Inferior parietal cortex (tissue), 1 donor: ENCODE results near the gene POLR3A.

ENCODE experiments used
- DNase-seq: peaks from one replicate; pipeline ENCODE4 v3.0.0-alpha.2; 2016; ENCODE audit errors: extremely low spot score

POLR3A gene

DNA sequence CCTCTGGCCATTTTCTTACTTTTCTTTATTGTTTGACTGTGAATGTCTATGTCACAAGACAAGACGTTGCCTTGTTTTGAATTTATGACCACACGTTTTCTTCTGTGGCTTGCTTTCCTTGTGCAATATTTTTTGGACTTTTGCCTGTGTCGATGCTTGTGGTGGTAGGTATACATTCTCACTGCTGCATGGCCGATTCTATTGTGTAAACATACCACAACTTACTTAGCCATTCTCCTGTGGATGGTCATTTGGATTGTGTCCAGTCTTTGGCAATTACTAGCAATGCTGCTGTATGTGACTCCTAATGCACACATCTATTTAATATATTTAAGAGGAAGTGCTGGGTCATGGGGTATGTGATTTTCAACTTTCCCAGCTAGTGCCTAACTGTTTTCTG lies 84.8 kb downstream of the POLR3A start:
- no peak for DNase-seq

DNA sequence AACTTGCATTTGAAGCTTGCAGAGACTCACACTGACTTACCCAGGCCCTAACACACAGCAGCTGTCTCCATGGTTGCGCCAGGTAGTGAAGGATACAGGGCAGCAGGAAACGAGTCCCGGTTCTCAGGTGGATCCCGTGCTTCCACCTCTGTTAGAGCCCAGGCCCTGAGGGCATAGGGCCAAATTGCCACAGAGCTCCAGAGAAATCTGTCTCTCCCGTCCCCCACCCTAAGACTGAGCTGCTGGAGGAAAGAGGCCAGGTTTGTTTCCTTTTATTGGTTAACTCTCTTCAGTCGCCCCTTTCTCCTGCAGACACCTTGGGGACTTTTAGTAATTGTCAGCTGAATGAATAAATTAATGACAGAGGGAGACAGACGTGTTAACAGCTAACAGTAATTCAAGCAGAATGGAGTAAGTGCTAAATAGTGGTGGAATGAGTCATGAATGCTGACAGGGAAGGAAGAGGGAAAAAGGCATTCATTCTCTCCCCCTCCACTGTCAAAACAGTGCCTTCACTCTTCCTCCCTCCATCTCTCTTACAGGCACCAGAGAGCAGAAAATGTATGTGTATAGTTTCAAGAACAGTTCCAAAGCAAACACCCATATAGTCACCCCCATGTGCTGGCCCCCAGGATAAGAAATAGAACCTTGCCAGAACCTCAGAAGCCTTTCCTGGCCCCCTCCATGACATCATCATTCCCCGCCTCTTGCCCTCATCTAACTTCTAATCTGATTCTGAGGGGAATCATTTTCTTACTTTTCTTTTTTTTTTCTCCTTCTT lies 86.0 kb downstream of the POLR3A start:
- DNase-seq, result no peak

DNA sequence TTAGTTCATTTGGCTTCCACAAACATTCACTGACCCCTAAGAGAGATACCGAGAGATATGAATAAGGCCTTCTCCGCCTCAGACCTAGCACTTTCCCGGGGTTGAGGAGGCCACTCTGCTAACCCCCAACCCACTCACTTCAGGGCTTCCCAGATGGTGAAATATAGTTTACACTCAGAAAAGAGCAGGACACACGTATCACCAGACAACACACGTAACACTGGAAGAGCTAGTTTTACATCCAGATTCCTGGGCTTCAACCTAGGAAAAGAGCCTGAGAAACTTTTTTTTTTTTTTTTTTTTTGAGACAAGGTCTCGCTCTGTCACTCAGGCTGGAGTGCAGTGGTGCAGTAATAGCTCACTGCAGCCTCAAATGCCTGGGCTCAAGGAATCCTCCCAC lies 87.5 kb downstream of the POLR3A start:
- DNase-seq, result no peak

DNA sequence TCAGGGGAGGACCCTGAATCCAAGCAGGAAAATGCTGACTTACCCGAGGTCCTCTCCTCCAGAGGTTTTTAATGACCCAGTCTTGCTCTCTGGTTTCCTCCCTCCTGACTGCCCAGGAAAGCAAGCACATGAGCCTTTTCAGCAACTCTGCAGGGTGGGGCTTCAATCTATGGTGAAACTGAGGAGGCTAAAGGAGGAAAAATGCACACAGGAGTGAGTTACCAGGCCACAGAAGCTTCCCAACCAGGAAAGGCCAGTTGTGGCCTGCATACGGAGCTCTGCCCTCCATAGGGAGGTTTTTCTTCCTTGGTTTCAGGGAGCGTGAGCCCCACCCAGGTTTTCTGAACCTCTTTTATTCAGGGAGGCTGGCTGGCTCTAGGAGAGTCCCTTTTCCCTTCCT lies 88.7 kb downstream of the POLR3A start:
- no peak for DNase-seq

DNA sequence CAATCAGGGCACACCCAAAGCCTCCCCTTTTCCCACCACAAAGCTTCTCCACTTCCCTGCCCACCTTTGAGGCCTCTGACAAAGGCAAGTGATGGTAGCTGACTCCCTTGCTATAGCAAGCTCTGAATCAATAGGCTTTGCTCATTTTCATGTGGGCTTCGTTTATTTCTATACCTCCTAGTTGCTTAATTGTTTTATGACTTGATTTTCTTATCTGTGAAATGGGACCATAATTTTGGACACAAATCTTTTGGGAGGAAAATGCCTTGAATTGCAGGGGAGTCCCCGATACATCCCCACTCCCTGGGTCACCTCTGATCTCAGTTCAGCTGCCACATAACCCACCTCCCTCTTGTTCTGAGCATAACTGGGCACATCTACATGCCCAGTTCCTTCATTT lies 89.1 kb downstream of the POLR3A start:
- no peak for DNase-seq

DNA sequence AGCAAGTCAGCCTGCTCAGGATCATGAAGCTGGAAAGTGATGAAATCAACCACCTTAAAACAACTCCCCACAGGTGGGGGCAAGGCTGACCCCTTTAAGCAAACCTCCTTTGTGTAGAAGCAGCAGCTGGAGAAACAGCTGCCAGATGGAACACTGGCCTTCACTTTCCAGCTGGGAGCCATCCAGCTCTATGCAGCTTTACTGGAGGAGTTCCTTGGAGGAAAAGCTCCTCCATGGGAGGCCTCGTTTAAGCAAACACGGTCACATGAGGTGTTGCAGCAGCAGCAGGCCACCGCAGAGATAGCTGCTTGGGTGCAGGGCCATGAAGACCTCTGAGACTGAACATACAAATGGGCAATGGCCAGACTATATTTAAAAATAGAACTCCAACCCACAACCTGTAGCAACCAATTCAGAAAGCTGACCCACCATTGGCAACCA lies 89.7 kb downstream of the POLR3A start:
- no peak for DNase-seq

DNA sequence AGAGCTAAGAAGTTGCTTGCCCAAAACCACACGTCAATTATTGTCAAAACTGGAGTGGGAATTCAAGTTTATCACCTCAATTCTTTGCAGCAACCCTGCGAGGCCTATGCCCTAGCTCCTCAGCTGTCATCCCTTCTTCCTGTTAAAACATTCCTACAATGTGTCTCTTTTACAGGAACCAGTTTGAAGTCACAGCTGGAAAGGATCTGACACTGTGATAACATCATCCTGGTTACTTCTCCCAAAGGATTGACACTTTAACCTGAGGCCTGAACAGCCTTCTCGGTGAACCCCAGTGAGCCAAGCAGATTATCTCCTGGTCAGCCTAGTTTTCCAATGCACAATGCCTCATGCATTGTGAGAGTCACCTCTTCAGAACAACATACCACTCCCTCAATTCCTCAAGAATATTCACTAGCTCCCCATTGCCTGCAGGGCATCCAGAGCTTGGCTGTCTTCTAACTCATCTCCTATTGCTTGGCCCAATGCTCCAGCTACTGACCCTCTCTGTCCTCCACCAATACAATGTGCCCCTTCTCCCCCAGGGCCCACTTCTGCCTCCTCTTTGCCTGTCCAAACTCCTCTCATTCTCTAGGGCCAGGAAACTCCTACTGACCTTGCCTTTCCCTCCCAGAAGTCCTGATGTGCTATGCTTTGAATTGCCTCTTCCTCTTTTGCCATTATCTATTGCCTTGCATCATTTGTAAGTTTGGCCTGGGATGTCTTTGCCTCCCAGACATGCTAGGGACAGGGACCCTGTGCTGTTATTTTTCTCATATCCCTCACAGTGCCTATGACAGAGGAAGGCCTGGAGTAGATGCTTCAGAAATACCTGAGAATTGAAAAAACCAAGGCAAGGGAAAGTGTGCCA lies 92.4 kb downstream of the POLR3A start:
- no peak for DNase-seq

DNA sequence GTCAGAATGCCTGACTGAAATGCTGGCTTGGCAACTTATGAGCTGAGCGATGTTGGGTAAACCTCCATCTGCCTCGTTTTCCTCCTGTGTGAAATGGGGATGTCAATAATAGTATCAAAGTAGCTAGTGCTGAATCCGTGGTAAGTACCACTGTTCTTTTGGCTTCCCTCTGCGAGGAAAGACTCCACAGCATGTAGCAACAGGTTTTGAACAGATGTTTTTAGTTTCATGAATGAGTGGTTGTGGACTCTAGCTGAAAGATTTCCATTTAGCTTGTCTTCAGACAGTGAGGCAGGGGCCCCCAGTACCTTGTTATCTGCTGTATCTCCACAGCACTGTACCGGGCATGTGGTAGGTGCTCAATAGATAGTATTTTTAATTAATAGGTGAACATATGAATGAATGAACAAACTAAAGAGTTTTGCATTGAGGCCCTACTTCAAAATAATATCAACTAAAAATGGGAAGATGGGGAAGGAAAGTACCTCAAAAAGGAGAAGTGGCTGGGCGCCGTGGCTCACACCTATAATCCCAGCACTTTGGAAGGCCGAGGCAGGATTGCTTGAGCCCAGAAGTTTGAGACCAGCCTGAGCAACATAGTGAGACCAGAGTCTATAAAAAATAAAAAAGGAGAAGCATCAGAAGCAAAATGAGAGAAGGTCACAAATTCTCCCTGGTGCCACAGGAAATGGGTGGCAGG lies 97.1 kb downstream of the POLR3A start:
- no peak for DNase-seq

DNA sequence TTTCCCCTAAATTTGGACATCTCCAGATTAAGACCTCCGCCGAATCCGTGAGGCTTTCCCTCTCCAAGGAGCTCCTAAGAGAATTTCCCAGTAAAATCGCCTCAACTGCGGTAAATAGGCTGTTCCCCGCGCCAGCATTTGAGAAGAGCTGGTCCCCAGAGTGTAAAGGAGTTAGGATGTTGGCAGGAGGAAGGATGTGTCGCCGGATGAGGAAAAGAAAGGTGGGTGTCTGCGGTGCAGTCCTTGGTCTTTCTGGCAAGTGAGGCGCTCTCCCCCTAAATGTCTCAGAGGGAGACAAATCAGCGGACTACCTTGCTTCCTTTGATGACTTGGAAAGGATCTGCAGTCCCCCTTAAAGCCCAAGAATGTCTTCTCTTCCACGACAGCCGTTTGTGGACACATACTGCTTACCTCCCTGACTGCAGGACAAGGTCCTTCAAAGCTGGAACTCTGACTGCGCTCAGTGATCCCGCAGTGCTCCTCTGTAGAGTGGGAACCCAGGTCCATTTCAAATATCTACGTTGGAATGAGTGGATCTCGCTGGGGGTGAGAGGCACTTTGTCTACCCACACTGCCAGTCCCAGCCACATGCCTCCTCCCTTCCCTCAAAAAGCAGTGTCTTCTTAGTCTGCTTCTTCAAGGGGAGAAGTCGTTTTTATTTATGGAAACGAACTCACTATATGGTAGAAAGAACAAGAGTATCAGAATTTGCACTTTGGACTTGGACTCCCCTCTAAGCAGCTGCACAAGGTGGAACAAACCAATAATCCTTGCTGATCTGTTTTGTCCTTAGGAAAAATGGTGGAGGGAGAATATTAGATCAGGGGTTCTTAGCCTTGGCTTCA lies 101.7 kb downstream of the POLR3A start:
- DNase-seq, result peak; percentile 51

DNA sequence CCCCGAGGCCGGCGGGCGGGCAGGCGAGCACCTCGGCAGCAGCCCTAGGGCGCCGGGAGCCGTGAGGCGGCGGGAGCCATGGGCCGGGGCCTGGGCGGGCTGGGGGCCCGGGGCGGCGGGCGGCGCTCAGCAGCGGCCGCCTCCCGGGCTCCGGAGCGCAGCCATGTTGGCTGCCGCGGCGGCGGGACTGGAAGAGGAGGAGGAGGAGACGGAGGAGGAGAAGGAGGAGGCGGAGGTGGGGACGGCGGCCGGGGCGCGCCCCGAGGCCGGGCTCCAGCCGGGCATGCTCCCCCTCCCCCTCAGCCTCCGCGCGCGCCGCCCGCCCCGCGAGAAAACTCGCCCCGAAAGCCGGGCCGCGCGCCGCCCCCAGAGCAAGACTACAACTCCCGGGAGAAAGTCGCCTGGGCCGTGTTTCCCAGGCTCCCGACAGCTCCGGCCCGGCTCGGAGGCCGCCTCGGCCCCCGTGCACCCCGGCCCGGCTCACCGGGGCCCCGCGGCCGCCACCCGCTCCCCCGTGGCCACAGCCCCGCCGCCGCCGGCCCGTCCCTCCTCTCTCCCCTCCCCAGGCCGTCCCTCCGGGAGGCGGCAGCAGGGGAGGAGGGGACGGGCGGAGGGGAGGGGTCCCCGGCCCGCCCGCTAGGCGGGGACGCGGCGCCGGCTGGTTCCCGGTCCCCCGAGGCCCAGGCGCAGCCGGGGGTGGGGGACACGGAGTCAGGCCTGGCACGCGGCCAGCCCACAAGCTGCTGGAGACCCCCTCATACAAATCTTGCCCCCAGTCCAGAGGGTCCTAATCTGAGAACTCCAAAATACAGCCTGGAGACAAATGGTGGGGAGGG lies 102.5 kb downstream of the POLR3A start, which contains the start of gene DLG5:
TSS of gene DLG5 (minus strand) at position 190 of the 836 bp plus-strand sequence. CDS start 235 bp downstream, outside the sequence.
- DNase-seq, result no peak

DNA sequence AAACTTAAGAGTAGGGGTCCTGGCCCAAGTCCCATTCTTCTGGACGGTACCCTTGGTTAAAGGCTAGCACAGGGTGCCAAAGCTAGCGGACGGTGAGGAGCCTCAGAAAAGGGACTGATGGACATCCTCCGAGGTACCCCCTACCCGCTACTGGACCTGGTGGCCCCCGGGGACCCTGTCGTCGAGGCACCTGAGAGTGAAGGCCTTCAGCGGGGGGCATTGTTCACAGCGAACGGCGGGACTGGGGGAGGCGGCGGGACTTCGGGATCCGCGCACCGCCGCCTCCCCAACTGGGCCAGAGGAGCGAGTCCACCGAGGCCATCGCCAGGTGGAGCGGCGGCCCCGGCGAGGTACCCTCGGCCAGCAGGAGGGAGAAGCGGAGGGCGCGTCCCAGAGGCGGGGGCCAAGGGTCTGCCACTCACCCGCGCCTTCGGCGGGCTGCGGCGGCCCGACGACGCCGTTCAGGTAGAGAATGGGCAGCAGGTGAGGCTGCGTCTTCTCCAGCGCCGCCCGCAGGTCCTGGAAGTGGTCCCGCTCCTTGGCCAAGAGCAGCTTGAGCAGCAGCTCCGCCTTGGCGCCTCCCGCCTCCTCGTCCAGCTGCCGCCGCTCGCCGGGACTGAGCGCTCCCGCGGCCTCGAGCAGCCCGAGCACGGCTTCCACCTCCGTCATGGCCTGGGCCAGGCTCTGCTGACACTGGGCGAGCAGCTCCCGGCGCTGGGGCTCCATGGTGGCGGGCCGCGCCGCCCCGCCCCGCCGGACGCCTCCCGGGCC lies 103.3 kb downstream of the POLR3A start:
- DNase-seq, result no peak

DNA sequence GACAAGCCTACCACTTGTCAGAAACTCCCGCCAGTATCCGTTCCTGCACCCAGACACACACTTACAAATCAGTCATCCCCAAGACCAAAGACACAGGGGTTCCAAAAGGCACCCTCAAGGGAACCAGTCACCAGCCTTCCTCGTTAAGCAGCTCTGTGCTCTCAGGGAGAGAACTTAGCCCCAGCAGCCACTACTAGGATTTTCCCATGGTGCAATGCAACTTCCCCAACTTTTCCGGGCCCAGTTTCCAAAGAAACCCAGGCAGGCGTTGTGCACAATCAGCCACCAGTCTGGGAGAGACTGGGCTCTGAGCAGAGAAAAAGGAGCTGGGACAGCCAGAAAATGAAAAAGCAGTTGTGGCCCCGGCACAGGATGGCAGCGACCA lies 103.9 kb downstream of the POLR3A start:
- peak; percentile 65 for DNase-seq

DNA sequence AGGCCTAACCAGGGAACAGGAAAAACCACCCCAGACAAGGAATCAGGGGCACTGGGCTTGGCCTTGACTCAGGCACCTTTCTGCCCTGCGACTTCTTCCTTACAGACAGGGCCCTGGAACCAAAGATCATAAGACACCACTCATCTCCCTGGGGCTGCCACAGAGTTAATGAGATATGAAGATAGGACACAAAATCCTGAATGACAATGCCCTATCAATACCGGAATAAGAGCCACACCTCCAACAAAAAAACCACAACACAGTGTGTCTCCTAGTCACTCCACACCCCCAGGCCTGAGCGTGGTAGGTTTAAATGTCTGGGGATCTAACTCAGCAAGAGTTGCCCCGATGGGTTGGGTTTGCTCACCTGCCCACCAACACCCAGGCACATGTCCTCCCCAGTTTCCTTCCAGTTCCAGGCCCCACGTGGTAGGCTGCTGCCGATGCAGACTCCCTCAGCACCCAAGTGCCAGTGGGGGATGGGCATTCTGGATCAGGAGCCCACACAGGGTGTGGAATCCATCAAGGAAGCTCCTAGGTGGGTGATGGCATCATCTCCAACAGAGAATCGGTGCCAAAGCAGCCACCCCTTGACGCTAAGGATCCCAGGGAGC lies 106.6 kb downstream of the POLR3A start:
- no peak for DNase-seq

DNA sequence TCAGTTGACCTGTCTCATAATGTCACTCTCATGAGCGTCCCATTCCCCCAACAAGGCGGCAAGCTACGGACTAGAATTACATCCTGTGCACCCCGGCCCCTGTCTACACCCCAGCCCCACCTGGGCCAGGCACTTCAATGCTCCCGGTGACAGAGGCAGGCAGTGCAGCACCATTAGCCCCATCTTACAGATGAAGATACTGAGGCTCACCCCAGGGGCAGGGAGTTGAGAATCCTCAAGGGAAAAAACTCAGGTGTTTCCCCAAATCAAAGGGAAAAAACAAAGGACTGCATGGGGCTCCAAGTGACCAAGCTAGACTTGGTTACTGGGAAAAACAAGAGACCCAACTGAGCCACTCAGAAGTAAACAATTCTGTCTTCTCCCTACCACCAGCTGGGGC lies 107.3 kb downstream of the POLR3A start:
- DNase-seq, result no peak

DNA sequence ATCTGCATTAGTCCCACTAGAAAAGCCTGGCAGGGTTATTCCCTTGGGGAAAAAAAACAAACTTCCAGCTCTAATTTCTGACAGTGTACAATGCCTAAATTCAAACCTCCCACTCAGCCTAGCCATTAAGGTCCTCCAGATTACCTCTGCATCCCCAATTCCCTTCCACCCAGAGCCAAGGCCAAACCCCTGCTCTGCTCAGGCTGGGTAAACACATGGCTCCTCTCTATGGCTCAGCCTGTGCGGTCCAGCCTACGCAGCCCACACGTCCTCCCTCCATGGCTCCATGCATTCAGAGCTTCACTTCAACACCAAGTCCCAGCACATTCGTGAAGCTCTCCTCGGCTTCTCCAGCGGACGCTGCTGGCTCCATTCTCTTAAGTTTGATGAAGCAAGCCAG lies 107.9 kb downstream of the POLR3A start:
- DNase-seq, result no peak

DNA sequence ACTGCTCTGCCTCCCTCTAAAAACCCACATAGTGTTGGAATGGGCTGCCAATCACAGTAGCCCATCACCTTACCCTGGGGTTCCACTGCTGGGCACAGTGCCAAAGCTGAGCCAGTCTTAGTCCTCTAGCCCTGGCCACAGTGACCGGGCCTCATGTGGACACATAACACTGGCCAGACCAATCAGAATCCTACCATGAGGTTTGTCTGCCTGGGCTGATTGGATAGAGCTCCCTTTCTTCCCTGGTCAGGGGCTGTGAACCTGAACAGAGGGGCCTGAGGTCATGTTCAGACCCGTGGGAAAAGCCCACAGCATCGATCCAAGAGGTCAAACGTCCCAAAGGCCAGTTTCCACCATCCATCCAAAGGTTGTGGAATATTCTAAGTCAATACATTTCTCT lies 108.8 kb downstream of the POLR3A start:
- no peak for DNase-seq

DNA sequence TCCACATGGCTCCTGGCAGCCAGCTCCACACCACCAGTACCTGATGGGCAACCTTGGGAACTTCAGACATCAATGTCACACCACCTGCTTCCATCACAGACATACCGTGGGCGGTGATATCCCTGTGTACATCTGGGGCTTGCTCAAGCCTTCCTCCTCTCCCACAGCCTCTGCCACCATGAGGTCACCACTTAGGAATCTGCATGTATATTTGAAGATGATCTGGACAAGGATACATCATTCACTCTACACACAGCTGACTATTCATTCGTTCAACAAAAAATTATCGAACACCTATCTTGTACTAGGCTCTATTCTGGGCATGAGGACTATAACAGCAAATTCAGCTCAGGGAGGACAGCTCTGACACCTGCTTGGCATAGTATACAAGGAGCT lies 109.6 kb downstream of the POLR3A start:
- no peak for DNase-seq
